Stimulated activated CD4-positive, alpha-beta T cell treated with anti-CD3 and anti-CD28 coated beads, Interleukin-12 subunit alpha, Interleukin-12 subunit beta, amount 100 ng/mL, for 48 hours (primary cell): ENCODE measurements around the gene OR6C1.
"Not testable (repeated sequence)": the region's sequence is repeated elsewhere in the genome, so short reads cannot be mapped to it uniquely, and the experiment has no call there.

ENCODE experiments used
- DNase-seq, 3 donors: peaks; one replicate each; pipeline ENCODE4 v3.0.0-alpha.2; 2020; ENCODE audit warnings: low read depth in 2 of 3, low spot score in 1 of 3

OR6C1 gene

GRCh38 chr12:55314043-55314442, at the start of gene OR6C1:
Gene OR6C1 (plus strand): TSS chr12:55314343. CDS start chr12:55320600, 6,257 bp downstream.
- no peak for DNase-seq

GRCh38 chr12:55280991-55281390, 33.2 kb upstream of the OR6C1 start:
- no peak for DNase-seq

GRCh38 chr12:55289999-55290398, 24.1 kb upstream of the OR6C1 start:
- DNase-seq: no peak

GRCh38 chr12:55296469-55296868, 17.7 kb upstream of the OR6C1 start, which contains the start of gene OR6C6:
Gene OR6C6 (minus strand): TSS chr12:55296569. CDS start chr12:55295232, 1,337 bp downstream.
- DNase-seq: no peak

GRCh38 chr12:55320201-55320600, 6.1 kb downstream of the OR6C1 start:
- no peak for DNase-seq

- not testable (repeated sequence) for DNase-seq
Measured at GRCh38 chr12:55325801-55326200, 11.7 kb downstream of the OR6C1 start.

- no peak for DNase-seq
Measured at GRCh38 chr12:55330446-55330845, 16.3 kb downstream of the OR6C1 start, which contains the start of gene OR6C3. Gene OR6C3 (plus strand): TSS chr12:55330746. CDS start chr12:55331701, 955 bp downstream.

GRCh38 chr12:55336002-55336401, 21.9 kb downstream of the OR6C1 start:
- DNase-seq: no peak

GRCh38 chr12:55355338-55355737, 41.2 kb downstream of the OR6C1 start:
- DNase-seq: not testable (repeated sequence)

- no peak for DNase-seq
Measured at GRCh38 chr12:55362675-55363074, 48.5 kb downstream of the OR6C1 start, which contains the start of gene OR6C75. Gene OR6C75 (plus strand): TSS chr12:55362975. CDS start chr12:55365111, 2,136 bp downstream.

GRCh38 chr12:55365086-55365485, 50.9 kb downstream of the OR6C1 start:
- DNase-seq: no peak
